Measurements from ENCODE around the gene PPM1B. TPM values are rescaled to one million over a fixed set of nuclear protein-coding genes. Genes with fewer than 3 reads are reported as not detected.
A peak's percentile ranks its signal among the peaks of the same experiment; 100 is the strongest.

PPM1B gene
- total and polyA plus RNA-seq, 2 experiments from 2014 or later: 112 to 134 TPM

DNA sequence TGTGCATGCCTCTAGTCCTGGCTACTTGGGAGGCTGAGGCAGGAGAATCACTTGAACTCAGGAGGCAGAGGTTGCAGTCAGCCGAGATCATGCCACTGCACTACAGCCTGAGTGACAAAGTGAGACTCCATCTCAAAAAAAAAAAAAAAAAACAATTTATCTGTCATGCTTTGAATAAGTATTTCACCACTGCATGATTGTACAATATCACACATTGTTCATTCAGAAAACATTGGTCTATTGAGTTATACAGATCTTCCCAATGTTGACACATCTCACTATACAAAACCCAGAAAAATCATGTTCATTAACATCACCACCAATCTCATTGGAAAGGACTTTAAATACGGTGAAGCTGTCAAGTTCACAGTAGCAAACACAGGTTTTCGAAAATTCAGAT, 46.8 kb upstream of the PPM1B start:
- DNase-seq (ENCODE audit: low spot score) (no peak), ATAC-seq (no peak)
- H3K4me3 Mint-ChIP-seq: no peak overlapping the region
- H3K9me3 Mint-ChIP-seq: no peaks in the 10 kb centered on the region
- Histone ChIP-seq H2AFZ (peak overlapping the region; percentile 44; the same call in 1 of the 2 replicates), H4K20me1 (replicated peaks; ENCODE audit: insufficient read depth) (no peaks in the 10 kb centered on the region), H3K27me3 (ENCODE audit: insufficient read depth) (no peaks in the 10 kb centered on the region), H3K4me1 (ENCODE audit: insufficient read depth) (peaks cover 22% of the 10 kb centered on the region), H3F3A (replicated peaks; ENCODE audit: low read depth) (no peaks in the 10 kb centered on the region), H3K4me2 (no peak overlapping the region), H3K36me3 (ENCODE audit: insufficient read depth) (no peaks in the 10 kb centered on the region), H3K79me2 (replicated peaks; ENCODE audit: insufficient read depth) (no peaks in the 10 kb centered on the region), H3K27ac (ENCODE audit: low read depth) (no peak overlapping the region), H3K9me2 (ENCODE audit: insufficient read depth) (no peaks in the 10 kb centered on the region), H3K4me3 (no peak overlapping the region)
- H3K27ac Mint-ChIP-seq: no peak overlapping the region
- H3K4me1 Mint-ChIP-seq: peaks cover 21% of the 10 kb centered on the region; the same call in 2 of the 3 replicates
- TF ChIP-seq JUNB (IDR thresholded peaks at IDR 0.05; ENCODE audit: unreplicated experiment): no peak
- no peak for TF ChIP-seq CREB1 (CRISPR knock-in tag; IDR thresholded peaks at IDR 0.05; ENCODE audit: low read depth)
- no peak for TF ChIP-seq NANOG (IDR thresholded peaks at IDR 0.05; ENCODE audit: borderline replicate concordance)
- TF ChIP-seq, protein P1, sequence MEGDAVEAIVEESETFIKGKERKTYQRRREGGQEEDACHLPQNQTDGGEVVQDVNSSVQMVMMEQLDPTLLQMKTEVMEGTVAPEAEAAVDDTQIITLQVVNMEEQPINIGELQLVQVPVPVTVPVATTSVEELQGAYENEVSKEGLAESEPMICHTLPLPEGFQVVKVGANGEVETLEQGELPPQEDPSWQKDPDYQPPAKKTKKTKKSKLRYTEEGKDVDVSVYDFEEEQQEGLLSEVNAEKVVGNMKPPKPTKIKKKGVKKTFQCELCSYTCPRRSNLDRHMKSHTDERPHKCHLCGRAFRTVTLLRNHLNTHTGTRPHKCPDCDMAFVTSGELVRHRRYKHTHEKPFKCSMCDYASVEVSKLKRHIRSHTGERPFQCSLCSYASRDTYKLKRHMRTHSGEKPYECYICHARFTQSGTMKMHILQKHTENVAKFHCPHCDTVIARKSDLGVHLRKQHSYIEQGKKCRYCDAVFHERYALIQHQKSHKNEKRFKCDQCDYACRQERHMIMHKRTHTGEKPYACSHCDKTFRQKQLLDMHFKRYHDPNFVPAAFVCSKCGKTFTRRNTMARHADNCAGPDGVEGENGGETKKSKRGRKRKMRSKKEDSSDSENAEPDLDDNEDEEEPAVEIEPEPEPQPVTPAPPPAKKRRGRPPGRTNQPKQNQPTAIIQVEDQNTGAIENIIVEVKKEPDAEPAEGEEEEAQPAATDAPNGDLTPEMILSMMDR (conservative IDR thresholded peaks at IDR 0.05; ENCODE audit: low read depth in 2 of 2): no peak
- TF ChIP-seq EZH2 (IDR thresholded peaks at IDR 0.05; ENCODE audit: low read depth, unreplicated experiment): no peak
- TF ChIP-seq, protein P2, sequence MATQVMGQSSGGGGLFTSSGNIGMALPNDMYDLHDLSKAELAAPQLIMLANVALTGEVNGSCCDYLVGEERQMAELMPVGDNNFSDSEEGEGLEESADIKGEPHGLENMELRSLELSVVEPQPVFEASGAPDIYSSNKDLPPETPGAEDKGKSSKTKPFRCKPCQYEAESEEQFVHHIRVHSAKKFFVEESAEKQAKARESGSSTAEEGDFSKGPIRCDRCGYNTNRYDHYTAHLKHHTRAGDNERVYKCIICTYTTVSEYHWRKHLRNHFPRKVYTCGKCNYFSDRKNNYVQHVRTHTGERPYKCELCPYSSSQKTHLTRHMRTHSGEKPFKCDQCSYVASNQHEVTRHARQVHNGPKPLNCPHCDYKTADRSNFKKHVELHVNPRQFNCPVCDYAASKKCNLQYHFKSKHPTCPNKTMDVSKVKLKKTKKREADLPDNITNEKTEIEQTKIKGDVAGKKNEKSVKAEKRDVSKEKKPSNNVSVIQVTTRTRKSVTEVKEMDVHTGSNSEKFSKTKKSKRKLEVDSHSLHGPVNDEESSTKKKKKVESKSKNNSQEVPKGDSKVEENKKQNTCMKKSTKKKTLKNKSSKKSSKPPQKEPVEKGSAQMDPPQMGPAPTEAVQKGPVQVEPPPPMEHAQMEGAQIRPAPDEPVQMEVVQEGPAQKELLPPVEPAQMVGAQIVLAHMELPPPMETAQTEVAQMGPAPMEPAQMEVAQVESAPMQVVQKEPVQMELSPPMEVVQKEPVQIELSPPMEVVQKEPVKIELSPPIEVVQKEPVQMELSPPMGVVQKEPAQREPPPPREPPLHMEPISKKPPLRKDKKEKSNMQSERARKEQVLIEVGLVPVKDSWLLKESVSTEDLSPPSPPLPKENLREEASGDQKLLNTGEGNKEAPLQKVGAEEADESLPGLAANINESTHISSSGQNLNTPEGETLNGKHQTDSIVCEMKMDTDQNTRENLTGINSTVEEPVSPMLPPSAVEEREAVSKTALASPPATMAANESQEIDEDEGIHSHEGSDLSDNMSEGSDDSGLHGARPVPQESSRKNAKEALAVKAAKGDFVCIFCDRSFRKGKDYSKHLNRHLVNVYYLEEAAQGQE (IDR thresholded peaks at IDR 0.05; ENCODE audit: unreplicated experiment): no peak
- no peak for TF ChIP-seq STAT1 (IDR thresholded peaks at IDR 0.05; ENCODE audit: unreplicated experiment)
- no peak for TF ChIP-seq POLR2AphosphoS5 (IDR thresholded peaks at IDR 0.05; ENCODE audit: low read depth)
- no peak for TF ChIP-seq ZNF331 (CRISPR knock-in tag; IDR thresholded peaks at IDR 0.05; ENCODE audit: low read depth)
- TF ChIP-seq, protein P3, sequence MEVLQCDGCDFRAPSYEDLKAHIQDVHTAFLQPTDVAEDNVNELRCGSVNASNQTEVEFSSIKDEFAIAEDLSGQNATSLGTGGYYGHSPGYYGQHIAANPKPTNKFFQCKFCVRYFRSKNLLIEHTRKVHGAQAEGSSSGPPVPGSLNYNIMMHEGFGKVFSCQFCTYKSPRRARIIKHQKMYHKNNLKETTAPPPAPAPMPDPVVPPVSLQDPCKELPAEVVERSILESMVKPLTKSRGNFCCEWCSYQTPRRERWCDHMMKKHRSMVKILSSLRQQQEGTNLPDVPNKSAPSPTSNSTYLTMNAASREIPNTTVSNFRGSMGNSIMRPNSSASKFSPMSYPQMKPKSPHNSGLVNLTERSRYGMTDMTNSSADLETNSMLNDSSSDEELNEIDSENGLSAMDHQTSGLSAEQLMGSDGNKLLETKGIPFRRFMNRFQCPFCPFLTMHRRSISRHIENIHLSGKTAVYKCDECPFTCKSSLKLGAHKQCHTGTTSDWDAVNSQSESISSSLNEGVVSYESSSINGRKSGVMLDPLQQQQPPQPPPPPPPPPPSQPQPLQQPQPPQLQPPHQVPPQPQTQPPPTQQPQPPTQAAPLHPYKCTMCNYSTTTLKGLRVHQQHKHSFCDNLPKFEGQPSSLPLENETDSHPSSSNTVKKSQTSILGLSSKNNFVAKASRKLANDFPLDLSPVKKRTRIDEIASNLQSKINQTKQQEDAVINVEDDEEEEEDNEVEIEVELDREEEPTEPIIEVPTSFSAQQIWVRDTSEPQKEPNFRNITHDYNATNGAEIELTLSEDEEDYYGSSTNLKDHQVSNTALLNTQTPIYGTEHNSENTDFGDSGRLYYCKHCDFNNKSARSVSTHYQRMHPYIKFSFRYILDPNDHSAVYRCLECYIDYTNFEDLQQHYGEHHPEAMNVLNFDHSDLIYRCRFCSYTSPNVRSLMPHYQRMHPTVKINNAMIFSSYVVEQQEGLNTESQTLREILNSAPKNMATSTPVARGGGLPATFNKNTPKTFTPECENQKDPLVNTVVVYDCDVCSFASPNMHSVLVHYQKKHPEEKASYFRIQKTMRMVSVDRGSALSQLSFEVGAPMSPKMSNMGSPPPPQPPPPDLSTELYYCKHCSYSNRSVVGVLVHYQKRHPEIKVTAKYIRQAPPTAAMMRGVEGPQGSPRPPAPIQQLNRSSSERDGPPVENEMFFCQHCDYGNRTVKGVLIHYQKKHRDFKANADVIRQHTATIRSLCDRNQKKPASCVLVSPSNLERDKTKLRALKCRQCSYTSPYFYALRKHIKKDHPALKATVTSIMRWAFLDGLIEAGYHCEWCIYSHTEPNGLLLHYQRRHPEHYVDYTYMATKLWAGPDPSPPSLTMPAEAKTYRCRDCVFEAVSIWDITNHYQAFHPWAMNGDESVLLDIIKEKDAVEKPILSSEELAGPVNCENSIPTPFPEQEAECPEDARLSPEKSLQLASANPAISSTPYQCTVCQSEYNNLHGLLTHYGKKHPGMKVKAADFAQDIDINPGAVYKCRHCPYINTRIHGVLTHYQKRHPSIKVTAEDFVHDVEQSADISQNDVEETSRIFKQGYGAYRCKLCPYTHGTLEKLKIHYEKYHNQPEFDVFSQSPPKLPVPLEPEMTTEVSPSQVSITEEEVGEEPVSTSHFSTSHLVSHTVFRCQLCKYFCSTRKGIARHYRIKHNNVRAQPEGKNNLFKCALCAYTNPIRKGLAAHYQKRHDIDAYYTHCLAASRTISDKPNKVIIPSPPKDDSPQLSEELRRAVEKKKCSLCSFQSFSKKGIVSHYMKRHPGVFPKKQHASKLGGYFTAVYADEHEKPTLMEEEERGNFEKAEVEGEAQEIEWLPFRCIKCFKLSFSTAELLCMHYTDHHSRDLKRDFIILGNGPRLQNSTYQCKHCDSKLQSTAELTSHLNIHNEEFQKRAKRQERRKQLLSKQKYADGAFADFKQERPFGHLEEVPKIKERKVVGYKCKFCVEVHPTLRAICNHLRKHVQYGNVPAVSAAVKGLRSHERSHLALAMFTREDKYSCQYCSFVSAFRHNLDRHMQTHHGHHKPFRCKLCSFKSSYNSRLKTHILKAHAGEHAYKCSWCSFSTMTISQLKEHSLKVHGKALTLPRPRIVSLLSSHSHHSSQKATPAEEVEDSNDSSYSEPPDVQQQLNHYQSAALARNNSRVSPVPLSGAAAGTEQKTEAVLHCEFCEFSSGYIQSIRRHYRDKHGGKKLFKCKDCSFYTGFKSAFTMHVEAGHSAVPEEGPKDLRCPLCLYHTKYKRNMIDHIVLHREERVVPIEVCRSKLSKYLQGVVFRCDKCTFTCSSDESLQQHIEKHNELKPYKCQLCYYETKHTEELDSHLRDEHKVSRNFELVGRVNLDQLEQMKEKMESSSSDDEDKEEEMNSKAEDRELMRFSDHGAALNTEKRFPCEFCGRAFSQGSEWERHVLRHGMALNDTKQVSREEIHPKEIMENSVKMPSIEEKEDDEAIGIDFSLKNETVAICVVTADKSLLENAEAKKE (CRISPR knock-in tag; IDR thresholded peaks at IDR 0.05): no peak
- TF ChIP-seq EZH2phosphoT487 (IDR thresholded peaks at IDR 0.05; ENCODE audit: unreplicated experiment): no peak
- no peak for TF ChIP-seq ZNF114 (CRISPR knock-in tag; IDR thresholded peaks at IDR 0.05)
- TF ChIP-seq, protein P4, sequence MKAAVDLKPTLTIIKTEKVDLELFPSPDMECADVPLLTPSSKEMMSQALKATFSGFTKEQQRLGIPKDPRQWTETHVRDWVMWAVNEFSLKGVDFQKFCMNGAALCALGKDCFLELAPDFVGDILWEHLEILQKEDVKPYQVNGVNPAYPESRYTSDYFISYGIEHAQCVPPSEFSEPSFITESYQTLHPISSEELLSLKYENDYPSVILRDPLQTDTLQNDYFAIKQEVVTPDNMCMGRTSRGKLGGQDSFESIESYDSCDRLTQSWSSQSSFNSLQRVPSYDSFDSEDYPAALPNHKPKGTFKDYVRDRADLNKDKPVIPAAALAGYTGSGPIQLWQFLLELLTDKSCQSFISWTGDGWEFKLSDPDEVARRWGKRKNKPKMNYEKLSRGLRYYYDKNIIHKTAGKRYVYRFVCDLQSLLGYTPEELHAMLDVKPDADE (IDR thresholded peaks at IDR 0.05): no peak
- H3K27me3 Mint-ChIP-seq (ENCODE audit: insufficient read depth, low read depth, poor library complexity): peaks cover 6% of the 10 kb centered on the region
- H3K36me3 Mint-ChIP-seq (ENCODE audit: low read depth): no peaks in the 10 kb centered on the region; the same call in 2 of the 3 replicates

Measured in GM23338 (cell line).